GM18907 (cell line): ENCODE measurements around the gene ADK.
"Not testable (repeated sequence)": the region's sequence is repeated elsewhere in the genome, so short reads cannot be mapped to it uniquely, and the experiment has no call there.

Experiments used
- ATAC-seq: cut with Tn5 transposase; IDR thresholded peaks from one replicate; pipeline ENCODE4 v1.9.1; 2021; ENCODE audit warnings: mild to moderate bottlenecking, moderate library complexity; ENCODE audit not compliant: unreplicated experiment

The ADK gene

GRCh38 chr10:74527611-74528010, 376.6 kb downstream of the ADK start:
- not testable (repeated sequence) for ATAC-seq

GRCh38 chr10:74529205-74529604, 378.2 kb downstream of the ADK start:
- ATAC-seq: no peak

- ATAC-seq: no peak
These were observed 380.0 kb downstream of the ADK start for GRCh38 chr10:74530981-74531380.

- ATAC-seq: no peak
These were observed 388.3 kb downstream of the ADK start for GRCh38 chr10:74539317-74539716.

GRCh38 chr10:74541375-74541774, 390.4 kb downstream of the ADK start:
- ATAC-seq: no peak

- no peak for ATAC-seq
These were observed 391.1 kb downstream of the ADK start for GRCh38 chr10:74542077-74542476.

- ATAC-seq: no peak
These were observed 392.3 kb downstream of the ADK start for GRCh38 chr10:74543276-74543675.

- no peak for ATAC-seq
These were observed 393.1 kb downstream of the ADK start for GRCh38 chr10:74544106-74544505.

- no peak for ATAC-seq
These were observed 397.7 kb downstream of the ADK start for GRCh38 chr10:74548676-74549075.

GRCh38 chr10:74556072-74556705, 405.2 kb downstream of the ADK start:
- ATAC-seq: no peak

GRCh38 chr10:74557098-74557497, 406.1 kb downstream of the ADK start:
- ATAC-seq: no peak

- ATAC-seq: no peak
These were observed 407.4 kb downstream of the ADK start for GRCh38 chr10:74558403-74558802.

- ATAC-seq: no peak
These were observed 407.9 kb downstream of the ADK start for GRCh38 chr10:74558897-74559296.

- ATAC-seq: not testable (repeated sequence)
These were observed 417.9 kb downstream of the ADK start for GRCh38 chr10:74568896-74569295.

- ATAC-seq: not testable (repeated sequence)
These were observed 422.5 kb downstream of the ADK start for GRCh38 chr10:74573497-74573896.

GRCh38 chr10:74575191-74575720, 424.2 kb downstream of the ADK start:
- ATAC-seq: no peak

GRCh38 chr10:74575912-74576311, 424.9 kb downstream of the ADK start:
- no peak for ATAC-seq

- no peak for ATAC-seq
These were observed 425.6 kb downstream of the ADK start for GRCh38 chr10:74576586-74576985.

GRCh38 chr10:74580438-74580837, 429.4 kb downstream of the ADK start:
- ATAC-seq: not testable (repeated sequence)

GRCh38 chr10:74582566-74582965, 431.5 kb downstream of the ADK start:
- no peak for ATAC-seq

GRCh38 chr10:74585231-74586087, 434.4 kb downstream of the ADK start:
- peak; percentile 75 for ATAC-seq

- peak; percentile 39 for ATAC-seq
These were observed 435.1 kb downstream of the ADK start for GRCh38 chr10:74586088-74586585.
